NCI-H1092 treated with DMSO at 0.1 percent for 48 hours (cell line): ENCODE data around the gene SPATA33.
"Not testable (repeated sequence)": the region's sequence is repeated elsewhere in the genome, so short reads cannot be mapped to it uniquely, and the experiment has no call there.

Experiments used
- DNase-seq: peaks from one replicate; lab custom pipeline; 2025; lab: John Stamatoyannopoulos, UW

Gene SPATA33

GRCh38 chr16:89629827-89630610 lies 27.6 kb upstream of the SPATA33 start:
- no peak for DNase-seq

DNA sequence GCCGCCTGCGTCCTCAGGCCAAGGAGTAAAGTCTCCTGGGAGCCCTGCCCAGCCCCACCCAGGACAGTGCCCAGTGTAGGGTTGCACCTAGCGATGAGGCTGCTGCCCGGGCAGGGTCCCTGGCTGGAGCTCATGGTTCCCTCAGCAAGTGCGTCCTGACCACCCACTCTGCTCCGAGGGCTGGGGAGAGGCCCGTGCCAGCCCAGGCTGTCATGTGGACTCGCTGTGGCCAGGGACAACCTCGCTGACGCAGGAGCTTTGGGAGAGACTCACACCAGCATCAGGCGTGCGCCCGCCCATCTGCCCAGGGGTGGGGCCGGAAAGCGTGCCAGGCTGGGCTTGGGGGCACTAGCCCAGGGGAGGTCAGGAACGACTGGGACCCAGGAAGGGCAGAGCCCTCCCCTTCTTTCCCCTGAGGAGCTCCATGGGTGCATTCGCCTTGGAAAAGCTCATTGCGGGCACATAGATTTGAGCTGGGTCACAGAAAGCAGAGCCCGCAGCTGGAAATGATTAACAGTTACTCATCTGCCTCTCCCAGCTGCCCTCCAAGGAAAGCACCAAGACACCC lies 24.5 kb upstream of the SPATA33 start:
- no peak for DNase-seq

DNA sequence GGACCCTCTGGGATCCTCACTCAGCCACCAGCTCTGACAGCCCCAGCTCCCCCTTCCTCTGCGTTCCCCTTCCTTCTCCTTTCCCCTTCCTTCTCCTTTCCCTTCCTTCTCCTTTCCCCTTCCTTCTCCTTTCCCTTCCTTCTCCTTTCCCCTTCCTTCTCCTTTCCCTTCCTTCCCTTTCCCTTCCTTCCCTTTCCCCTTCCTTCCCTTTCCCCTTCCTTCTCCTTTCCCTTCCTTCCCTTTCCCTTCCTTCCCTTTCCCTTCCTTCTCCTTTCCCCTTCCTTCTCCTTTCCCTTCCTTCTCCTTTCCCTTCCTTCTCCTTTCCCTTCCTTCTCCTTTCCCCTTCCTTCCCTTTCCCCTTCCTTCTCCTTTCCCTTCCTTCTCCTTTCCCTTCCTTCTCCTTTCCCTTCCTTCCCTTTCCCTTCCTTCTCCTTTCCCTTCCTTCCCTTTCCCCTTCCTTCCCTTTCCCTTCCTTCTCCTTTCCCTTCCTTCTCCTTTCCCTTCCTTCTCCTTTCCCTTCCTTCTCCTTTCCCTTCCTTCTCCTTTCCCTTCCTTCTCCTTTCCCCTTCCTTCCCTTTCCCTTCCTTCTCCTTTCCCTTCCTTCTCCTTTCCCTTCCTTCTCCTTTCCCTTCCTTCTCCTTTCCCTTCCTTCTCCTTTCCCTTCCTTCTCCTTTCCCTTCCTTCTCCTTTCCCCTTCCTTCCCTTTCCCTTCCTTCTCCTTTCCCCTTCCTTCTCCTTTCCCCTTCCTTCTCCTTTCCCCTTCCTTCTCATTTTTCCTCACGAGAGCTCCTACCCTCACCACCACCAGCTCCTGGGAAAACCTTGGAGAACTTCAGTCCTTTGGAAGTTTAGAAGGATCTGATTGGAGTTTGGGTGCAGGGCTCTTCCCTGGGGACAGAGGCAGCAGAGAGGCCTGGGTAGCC lies 22.9 kb upstream of the SPATA33 start:
- not testable (repeated sequence) for DNase-seq

DNA sequence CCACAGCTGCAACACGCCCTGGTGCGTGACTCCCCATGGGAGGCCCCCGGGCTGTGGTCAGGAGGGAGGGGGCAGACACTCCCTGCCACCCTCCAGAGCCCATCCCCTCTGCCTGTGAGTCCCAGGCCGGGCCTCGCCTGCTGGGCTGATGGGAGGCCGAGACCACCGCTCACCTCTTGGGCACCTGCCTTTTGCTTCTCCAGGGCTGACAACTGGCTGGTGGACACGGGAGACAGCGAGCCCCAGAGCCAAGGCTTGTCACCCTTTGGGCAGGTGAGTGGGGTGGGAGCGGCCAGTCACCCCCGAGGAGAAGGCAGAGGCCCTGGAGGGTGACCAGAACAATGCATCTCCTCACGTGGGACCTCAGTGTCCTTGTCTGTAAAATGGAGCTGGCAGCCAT lies 21.0 kb upstream of the SPATA33 start:
- DNase-seq, result no peak

DNA sequence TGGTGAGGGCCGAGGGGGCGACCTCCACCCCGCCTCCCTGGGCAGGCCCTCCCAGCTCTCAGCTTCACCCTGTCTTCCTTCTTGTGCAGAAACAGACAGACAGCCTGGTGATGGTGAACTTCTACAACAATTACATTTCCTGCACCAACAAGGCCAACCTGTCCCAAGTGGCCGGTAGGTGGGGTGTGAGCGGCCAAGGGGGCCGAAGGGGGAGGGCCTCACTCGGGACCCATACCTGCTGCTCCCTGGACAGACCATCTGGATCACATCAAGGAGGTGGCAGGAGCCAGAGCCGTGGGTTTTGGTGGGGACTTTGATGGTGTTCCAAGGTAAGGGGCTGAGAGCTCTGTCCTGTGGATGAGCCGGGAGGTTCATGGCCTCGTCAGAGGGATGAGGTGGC lies 20.3 kb upstream of the SPATA33 start:
- DNase-seq, result no peak

DNA sequence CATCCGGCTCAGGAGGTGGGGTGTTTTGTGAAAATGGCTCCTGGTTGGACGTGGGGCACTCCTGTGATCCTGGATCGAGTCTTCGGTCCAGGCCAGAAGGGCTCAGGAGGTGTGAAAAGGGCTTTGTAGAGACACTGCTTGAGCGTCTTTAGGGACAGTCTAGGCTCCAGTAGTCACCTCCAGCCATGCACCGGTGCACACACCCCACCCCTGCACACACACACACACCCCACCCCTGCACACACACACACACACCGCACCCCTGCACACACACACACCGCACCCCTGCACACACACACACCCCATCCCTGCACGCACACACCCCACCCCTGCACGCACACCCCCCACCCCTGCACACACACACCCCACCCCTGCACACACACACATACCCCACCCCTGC lies 19.2 kb upstream of the SPATA33 start:
- no peak for DNase-seq

DNA sequence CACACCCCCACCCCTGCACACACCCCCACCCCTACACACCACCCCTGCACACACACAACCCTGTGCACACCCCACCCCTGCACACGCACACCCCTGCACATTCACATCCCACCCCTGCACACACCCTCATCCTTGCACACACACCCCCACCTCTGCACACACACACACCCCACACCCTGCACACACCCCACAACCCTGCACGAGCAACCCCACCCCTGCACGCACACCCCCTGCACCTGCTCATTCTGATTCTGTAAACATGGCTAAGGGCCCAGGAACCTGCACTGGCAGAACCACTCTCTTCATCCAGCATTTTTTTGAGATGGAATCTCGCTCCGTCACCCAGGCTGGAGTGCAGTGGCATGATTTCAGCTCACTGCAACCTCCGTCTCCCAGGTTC lies 18.3 kb upstream of the SPATA33 start:
- no peak for DNase-seq

DNA sequence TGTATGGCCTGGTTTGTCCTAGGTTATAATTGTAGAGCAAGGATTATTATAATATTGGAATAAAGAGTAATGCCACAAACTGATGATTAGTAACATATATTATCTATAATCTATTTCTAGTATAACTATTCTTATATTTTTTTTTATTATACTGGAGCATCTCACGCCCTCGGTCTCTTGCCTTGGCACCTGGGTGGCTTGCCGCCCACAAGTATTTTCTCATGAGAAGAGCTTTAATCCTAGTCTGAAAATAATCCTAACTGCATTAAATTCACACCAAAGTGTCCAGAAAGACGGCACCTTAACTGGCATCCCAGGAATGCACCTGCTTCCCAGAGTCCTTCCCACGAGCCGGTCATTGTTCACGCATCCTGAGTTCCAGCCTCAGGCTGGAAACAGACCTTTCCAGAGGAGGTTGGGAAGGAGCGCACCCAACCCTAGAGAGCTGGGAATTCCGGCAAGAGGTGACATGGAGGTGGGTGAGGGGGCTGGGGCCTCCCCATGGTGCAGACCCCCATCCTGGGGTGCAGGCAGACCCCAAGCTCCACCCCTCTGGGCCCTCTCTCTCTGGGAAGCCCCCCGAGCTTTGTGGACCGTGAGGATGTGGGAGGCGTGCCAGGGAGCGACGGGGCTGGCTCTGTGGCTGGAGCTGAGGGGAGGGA lies 16.0 kb upstream of the SPATA33 start:
- no peak for DNase-seq

- no peak for DNase-seq
These were observed 15.1 kb upstream of the SPATA33 start for GRCh38 chr16:89642574-89642973.

GRCh38 chr16:89643769-89644300 lies 13.8 kb upstream of the SPATA33 start:
- DNase-seq, result no peak

GRCh38 chr16:89645122-89645521 lies 12.5 kb upstream of the SPATA33 start:
- DNase-seq, result no peak

GRCh38 chr16:89646270-89646669 lies 11.4 kb upstream of the SPATA33 start:
- DNase-seq, result no peak

DNA sequence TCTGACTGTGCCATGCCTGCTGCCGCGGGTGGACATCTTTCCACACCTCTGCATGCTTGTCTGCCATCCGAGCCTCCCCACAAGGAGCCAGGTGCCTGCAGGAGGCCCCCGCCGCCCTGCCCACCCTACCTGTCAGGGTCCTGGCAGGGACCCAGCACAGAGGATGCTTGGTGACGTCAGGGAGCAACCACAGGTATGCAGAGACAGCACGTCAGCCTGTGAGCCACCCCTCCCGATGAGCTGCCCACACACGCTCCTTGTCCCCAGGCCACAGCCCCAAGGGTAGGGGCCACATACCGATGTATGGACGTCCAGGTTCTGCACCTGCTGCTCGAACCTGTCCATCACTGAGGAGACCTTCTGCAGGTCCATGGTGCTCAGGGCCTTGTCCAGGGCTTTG lies 10.7 kb upstream of the SPATA33 start:
- DNase-seq, result no peak

DNA sequence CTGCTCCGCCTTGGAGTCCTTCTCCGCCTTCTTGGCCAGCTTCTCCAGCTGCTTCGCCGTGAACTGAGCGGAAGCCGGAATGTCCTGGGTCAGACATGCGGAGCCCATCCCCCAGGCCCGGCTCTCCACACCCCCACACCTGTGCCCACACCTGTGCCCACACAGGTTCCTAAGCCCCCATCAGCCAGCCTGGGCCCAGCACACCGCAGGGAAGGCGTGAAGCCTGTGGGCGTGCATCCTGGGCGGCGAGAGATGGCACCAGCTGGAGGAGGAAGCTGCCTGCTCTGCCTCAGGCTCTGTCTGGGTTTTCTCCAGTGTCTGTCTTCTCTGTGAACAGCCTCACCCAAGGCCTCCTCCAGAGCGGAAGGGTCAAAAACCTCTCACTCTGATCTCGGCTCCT lies 6.1 kb upstream of the SPATA33 start:
- no peak for DNase-seq

DNA sequence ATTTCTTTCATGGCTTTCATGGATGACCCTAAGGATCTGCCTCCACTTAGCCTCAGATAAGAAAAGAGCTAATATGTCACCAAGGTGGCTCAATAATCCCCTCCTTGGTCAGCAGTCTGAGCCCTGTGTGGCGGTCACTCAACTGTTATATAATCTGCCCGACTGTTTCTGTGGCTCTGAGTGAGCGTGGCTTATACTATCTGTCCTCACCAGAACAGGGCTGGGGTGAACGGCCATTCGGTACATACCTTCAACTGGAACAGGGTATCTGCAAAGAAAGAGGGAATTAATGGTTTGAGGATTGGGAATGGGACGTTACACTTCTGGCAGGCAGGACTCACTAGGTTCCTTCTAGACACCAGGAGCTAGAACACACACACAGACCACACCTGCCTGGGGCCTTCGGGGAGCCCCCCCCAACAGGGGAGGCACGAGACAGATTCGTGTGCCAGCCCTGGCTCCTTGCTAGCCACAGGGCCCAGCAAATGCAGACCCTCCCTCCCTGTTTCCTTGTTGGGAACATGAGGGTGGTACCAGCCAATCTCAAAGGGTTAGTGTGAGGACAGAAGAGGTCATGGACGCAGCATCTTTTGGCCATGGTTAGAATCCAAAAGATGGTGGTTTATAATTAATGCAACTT lies 3.9 kb upstream of the SPATA33 start:
- DNase-seq, result no peak

GRCh38 chr16:89655062-89655643 lies 2.5 kb upstream of the SPATA33 start:
- no peak for DNase-seq

GRCh38 chr16:89656435-89657121 lies 1.1 kb upstream of the SPATA33 start:
- no peak for DNase-seq

DNA sequence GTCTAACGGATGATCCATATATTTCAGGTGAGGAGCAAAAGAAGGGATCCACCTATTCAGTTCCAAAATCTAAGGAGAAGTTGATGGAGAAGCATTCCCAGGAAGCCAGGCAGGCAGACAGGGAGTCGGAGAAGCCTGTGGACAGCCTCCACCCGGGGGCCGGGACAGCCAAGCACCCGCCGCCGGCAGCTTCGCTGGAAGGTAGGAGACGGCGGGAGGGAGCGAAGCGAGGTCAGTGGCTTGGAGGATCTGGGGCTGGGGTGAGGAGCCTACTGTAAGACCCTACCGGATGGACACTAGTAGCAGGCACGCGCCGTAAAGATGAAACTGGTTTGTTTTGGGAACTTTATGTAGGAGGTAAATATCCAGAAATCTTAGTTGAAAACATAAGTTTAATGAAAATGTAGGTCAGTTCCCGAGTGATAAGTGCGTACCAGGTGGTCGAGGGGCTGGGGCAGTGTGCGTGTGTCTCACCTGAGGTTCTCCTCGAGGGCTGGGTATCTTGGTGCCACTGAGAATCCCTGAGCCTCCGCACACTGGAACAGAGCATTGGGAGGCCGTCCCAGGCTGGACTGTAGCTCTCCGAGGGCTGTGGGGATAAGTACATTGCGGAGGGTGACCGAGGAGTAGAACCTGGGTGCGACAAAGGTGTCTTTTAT lies 714 bp downstream of the SPATA33 start:
- peak; percentile 56 for DNase-seq

DNA sequence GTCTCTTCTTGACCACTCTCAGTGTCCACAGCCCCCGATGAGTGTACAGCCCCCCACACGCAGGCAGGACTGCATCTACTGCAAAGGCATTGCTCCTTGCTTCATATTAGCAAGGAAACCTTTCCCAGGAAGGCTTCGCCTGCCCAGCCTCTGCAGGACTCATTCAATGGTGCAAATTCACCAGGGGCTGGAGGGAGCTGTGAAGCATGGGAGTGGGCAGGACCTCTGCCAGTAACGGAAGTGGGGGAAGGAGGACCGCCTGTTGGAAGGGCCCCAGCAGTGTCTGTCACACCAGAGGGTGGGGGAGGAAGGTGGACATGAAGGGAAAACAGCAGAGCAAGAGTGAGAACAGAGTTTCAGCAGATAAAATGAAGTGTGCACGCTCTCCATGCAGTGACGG lies 2.5 kb downstream of the SPATA33 start:
- DNase-seq, result no peak

- DNase-seq, result no peak
These were observed 3.6 kb downstream of the SPATA33 start for GRCh38 chr16:89661215-89661614.
